Neural cell (in vitro differentiated cells): ENCODE results near the gene WBP1. TPM values are rescaled to one million over a fixed set of nuclear protein-coding genes. Genes with fewer than 3 reads are reported as not detected.

Experiments
- H2AFZ ChIP-seq: fragments of 200-600, 300-800 bp; sonication (generic), shearing (Covaris generic); 2 replicates; pipeline ENCODE4 v1.6.0; 2014; ENCODE audit warnings: low read depth, mild to moderate bottlenecking, antibody characterized with exemption, low read length, moderate library complexity
- H3F3A ChIP-seq: fragments of 200-600 bp; shearing (Covaris generic); 2 replicates; pipeline ENCODE4 v1.6.1; 2016; ENCODE audit warnings: mild to moderate bottlenecking, moderate library complexity, mixed read lengths, antibody characterized with exemption, low read length; ENCODE audit not compliant: insufficient read depth, poor library complexity, severe bottlenecking
- H3K27ac ChIP-seq: fragments of 200-600, 300-800 bp; sonication (generic), shearing (Covaris generic); 2 replicates; pipeline ENCODE4 v1.5.1; 2014; ENCODE audit warnings: mild to moderate bottlenecking, low read length, moderate library complexity
- H3K27me3 ChIP-seq: fragments of 300-800, 200-600 bp; sonication (generic), shearing (Covaris generic); 2 replicates; pipeline ENCODE4 v1.6.0; 2014; ENCODE audit warnings: mild to moderate bottlenecking, low read depth, low read length, moderate library complexity; ENCODE audit not compliant: insufficient read depth
- H3K36me3 ChIP-seq: fragments of 300-800, 200-600 bp; sonication (generic), shearing (Covaris generic); 2 replicates; pipeline ENCODE4 v1.5.1; 2014; ENCODE audit warnings: mild to moderate bottlenecking, antibody characterized with exemption, low read length, moderate library complexity; ENCODE audit not compliant: insufficient read depth
- H3K4me2 ChIP-seq: fragments of 300-800, 200-600 bp; sonication (generic), shearing (Covaris generic); 2 replicates; pipeline ENCODE4 v1.6.0; 2014; ENCODE audit warnings: mild to moderate bottlenecking, low read length
- H3K4me3 ChIP-seq: fragments of 300-800, 200-600 bp; sonication (generic), shearing (Covaris generic); 2 replicates; pipeline ENCODE4 v1.5.1; 2014; ENCODE audit warnings: mild to moderate bottlenecking, low read length, moderate library complexity
- H3K79me2 ChIP-seq: fragments of 200-600 bp; shearing (Covaris generic); replicated peaks from 2 replicates; pipeline ENCODE4 v1.6.0; 2014; ENCODE audit warnings: mild to moderate bottlenecking, low read length, moderate library complexity; ENCODE audit not compliant: insufficient read depth
- H3K9ac ChIP-seq: fragments of 300-800, 200-600 bp; sonication (generic), shearing (Covaris generic); 2 replicates; pipeline ENCODE4 v1.6.1; 2016; ENCODE audit warnings: mild to moderate bottlenecking, low read length, mixed read lengths
- H3K9me2 ChIP-seq: fragments of 200-600 bp; shearing (Covaris generic); 2 replicates; pipeline ENCODE4 v1.6.1; 2016; ENCODE audit warnings: mild to moderate bottlenecking, low read length, mixed read lengths; ENCODE audit not compliant: insufficient read depth
- H3K9me3 ChIP-seq: fragments of 200-600, 300-800 bp; sonication (generic), shearing (Covaris generic); 2 replicates; pipeline ENCODE4 v1.6.1; 2016; ENCODE audit warnings: mild to moderate bottlenecking, mixed run types, low read length, moderate library complexity, mixed read lengths
- H4K20me1 ChIP-seq: fragments of 200-600 bp; shearing (Covaris generic); 2 replicates; pipeline ENCODE4 v1.6.1; 2016; ENCODE audit warnings: mild to moderate bottlenecking, mixed run types; ENCODE audit not compliant: insufficient read depth
- EP300 ChIP-seq: fragments of 450-650 bp; conservative IDR thresholded peaks from 2 replicates; pipeline ENCODE4 v1.6.1; 2014; ENCODE audit warnings: antibody characterized with exemption, mild to moderate bottlenecking, moderate library complexity; ENCODE audit not compliant: poor library complexity, severe bottlenecking
- EZH2 ChIP-seq: fragments of 200-600, 300-800 bp; shearing (Covaris generic), sonication (generic); IDR thresholded peaks from 2 replicates; pipeline ENCODE4 v1.6.1; 2014; ENCODE audit warnings: antibody characterized with exemption, low read length, borderline replicate concordance, mild to moderate bottlenecking; ENCODE audit not compliant: insufficient read depth, poor library complexity, severe bottlenecking
- MXI1 ChIP-seq: fragments of 450-650 bp; conservative IDR thresholded peaks from 2 replicates; pipeline ENCODE4 v1.6.1; 2014; ENCODE audit warnings: antibody characterized with exemption, mild to moderate bottlenecking; ENCODE audit not compliant: poor library complexity, severe bottlenecking
- POLR2AphosphoS5 ChIP-seq: IDR thresholded peaks from 2 replicates; pipeline ENCODE4 v1.6.1; 2012
- RAD21 ChIP-seq: fragments of 450-650 bp; conservative IDR thresholded peaks from 2 replicates; pipeline ENCODE4 v1.6.1; 2014; ENCODE audit warnings: antibody characterized with exemption, mild to moderate bottlenecking, moderate library complexity
- REST ChIP-seq: IDR thresholded peaks from 2 replicates; pipeline ENCODE4 v1.6.1; 2012; ENCODE audit warnings: borderline replicate concordance
- SMC3 ChIP-seq: fragments of 450-650 bp; conservative IDR thresholded peaks from 2 replicates; pipeline ENCODE4 v1.6.1; 2014; ENCODE audit warnings: antibody characterized with exemption, mild to moderate bottlenecking, moderate library complexity; ENCODE audit not compliant: poor library complexity
- TAF1 ChIP-seq: IDR thresholded peaks from 2 replicates; pipeline ENCODE4 v1.6.1; 2012; ENCODE audit warnings: low read depth
- polyA plus RNA-seq: library from polyadenylated mRNA; depleted of rRNA; stranded (reverse); fragments of >200 nt; gene quantifications from 2 replicates; pipeline ENCODE4 v1.2.3, GENCODE V29; 2014
- TF ChIP-seq, protein P1 (sequence below): fragments of 450-650 bp; IDR thresholded peaks from 2 replicates; pipeline ENCODE4 v1.5.1; 2014; ENCODE audit warnings: antibody characterized with exemption, mild to moderate bottlenecking, moderate library complexity; ENCODE audit not compliant: poor library complexity, severe bottlenecking

Gene WBP1
- polyA plus RNA-seq, 1 donor from 2014 or later, result 220 TPM

GRCh38 chr2:74427551-74427950 lies 30.7 kb upstream of the WBP1 start:
- Histone ChIP-seq H3K79me2 (no peaks in the 10 kb centered on the region), H3F3A (no peaks in the 10 kb centered on the region), H3K4me3 (no peak overlapping the region), H2AFZ (no peak overlapping the region), H3K9me3 (no peaks in the 10 kb centered on the region), H3K27me3 (no peaks in the 10 kb centered on the region), H4K20me1 (no peaks in the 10 kb centered on the region), H3K27ac (no peak overlapping the region), H3K9ac (no peak overlapping the region), H3K4me2 (no peak overlapping the region), H3K36me3 (no peaks in the 10 kb centered on the region), H3K9me2 (no peaks in the 10 kb centered on the region)
- no peak for TF ChIP-seq TAF1

DNA sequence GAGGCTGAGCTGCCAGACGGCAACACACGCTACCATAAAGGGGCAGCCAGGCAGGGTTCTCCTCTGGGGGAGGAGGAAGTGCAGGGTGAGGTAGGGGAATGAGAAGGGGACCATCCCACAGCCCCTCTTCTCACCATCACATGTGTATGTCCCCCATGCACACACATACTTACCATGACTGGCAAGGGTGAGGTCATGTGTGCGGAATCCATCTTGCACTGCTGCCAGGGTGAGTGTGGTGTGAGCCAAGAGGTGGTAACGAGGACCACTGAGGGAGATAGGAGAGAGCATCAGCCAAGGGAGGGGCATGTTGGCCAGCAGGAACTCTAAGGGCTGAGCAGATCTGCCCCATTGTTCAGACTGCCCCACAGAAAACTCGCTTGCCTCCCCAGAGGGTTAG lies 29.6 kb upstream of the WBP1 start:
- no peak overlapping the region for H3K4me3 ChIP-seq
- TF ChIP-seq SMC3 (no peak), REST (no peak), TAF1 (no peak), RAD21 (no peak)
- no peaks in the 10 kb centered on the region for H4K20me1 ChIP-seq
- H2AFZ ChIP-seq, result no peak overlapping the region
- no peak overlapping the region for H3K9ac ChIP-seq
- H3K27me3 ChIP-seq, result no peaks in the 10 kb centered on the region
- no peak overlapping the region for H3K4me2 ChIP-seq
- no peaks in the 10 kb centered on the region for H3K9me2 ChIP-seq
- H3F3A ChIP-seq, result no peaks in the 10 kb centered on the region
- H3K36me3 ChIP-seq, result no peaks in the 10 kb centered on the region
- H3K27ac ChIP-seq, result no peak overlapping the region
- H3K9me3 ChIP-seq, result no peaks in the 10 kb centered on the region
- no peaks in the 10 kb centered on the region for H3K79me2 ChIP-seq

GRCh38 chr2:74429487-74430451 lies 28.5 kb upstream of the WBP1 start:
- Histone ChIP-seq H3F3A (no peaks in the 10 kb centered on the region), H3K27me3 (no peaks in the 10 kb centered on the region), H3K9ac (no peak overlapping the region), H2AFZ (no peak overlapping the region), H3K79me2 (no peaks in the 10 kb centered on the region), H3K9me2 (no peaks in the 10 kb centered on the region), H3K27ac (no peak overlapping the region), H3K9me3 (no peaks in the 10 kb centered on the region), H4K20me1 (no peaks in the 10 kb centered on the region), H3K36me3 (no peaks in the 10 kb centered on the region), H3K4me3 (no peak overlapping the region), H3K4me2 (no peak overlapping the region)
- TF ChIP-seq REST (no peak), SMC3 (no peak), EZH2 (no peak), RAD21 (no peak), POLR2AphosphoS5 (no peak), EP300 (no peak), TAF1 (no peak), MXI1 (no peak)
- TF ChIP-seq, protein P1, sequence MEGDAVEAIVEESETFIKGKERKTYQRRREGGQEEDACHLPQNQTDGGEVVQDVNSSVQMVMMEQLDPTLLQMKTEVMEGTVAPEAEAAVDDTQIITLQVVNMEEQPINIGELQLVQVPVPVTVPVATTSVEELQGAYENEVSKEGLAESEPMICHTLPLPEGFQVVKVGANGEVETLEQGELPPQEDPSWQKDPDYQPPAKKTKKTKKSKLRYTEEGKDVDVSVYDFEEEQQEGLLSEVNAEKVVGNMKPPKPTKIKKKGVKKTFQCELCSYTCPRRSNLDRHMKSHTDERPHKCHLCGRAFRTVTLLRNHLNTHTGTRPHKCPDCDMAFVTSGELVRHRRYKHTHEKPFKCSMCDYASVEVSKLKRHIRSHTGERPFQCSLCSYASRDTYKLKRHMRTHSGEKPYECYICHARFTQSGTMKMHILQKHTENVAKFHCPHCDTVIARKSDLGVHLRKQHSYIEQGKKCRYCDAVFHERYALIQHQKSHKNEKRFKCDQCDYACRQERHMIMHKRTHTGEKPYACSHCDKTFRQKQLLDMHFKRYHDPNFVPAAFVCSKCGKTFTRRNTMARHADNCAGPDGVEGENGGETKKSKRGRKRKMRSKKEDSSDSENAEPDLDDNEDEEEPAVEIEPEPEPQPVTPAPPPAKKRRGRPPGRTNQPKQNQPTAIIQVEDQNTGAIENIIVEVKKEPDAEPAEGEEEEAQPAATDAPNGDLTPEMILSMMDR, result no peak
